ENCODE measurements around the gene UHRF1.
"Not testable (repeated sequence)": the region's sequence is repeated elsewhere in the genome, so short reads cannot be mapped to it uniquely, and the experiment has no call there.

The UHRF1 gene

DNA sequence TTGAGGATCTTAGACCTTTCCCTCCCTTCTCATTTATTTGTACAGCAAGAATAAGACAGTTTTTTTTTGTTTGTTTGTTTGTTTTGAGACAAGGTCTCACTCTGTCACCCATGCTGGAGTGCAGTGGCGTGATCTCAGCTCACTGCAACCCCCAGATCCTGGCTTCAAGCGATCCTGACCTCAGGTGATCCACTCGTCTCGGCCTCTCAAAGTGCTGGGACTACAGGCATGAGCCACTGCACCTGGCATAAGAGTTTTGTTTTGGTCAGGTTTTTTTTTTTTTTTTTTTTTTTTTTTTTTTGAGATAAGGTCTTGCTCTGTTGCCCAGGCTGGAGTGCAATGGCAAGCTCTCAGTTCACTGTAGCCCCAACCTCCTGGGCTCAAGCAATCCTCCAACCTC is 29.2 kb downstream of the UHRF1 start:
- DNase-seq, result not testable (repeated sequence)

DNA sequence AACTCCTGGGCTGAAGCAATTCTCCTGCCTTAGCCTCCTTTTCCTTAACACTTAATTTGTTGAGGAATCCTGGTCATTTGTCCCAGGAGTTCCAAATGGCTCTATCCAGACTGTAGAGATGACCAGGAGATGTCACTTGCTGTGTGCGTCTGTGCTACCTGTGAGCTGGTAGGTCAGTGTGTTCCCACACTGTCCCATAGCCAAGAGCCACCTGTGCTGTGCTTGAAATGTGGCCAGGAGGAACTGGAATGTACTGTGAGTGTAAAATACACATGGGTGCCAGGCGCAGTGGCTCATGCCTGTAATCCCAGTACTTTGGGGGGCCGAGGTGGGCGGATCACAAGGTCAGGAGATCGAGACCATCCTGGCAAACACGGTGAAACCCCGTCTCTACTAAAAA is 30.2 kb downstream of the UHRF1 start:
- DNase-seq, result no peak

DNA sequence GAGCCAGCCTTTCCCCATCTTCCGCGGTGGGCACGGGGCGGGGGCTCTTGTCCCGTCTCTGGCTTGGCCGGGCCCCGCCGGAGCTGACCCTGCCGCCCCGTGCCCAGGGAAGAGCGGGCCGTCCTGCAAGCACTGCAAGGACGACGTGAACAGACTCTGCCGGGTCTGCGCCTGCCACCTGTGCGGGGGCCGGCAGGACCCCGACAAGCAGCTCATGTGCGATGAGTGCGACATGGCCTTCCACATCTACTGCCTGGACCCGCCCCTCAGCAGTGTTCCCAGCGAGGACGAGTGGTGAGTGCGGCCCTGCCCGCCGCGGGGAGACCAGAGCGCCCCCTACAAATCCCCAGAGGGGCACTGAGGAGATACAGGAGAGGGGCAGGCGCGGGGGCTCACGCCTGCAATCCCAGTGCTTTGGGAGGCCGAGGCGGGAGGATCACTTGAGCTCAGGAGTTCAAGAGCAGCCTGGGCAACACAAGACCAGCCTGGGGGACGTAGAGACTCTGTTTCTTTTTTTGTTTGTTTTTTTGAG is 32.4 kb downstream of the UHRF1 start:
- DNase-seq, result not testable (repeated sequence)

DNA sequence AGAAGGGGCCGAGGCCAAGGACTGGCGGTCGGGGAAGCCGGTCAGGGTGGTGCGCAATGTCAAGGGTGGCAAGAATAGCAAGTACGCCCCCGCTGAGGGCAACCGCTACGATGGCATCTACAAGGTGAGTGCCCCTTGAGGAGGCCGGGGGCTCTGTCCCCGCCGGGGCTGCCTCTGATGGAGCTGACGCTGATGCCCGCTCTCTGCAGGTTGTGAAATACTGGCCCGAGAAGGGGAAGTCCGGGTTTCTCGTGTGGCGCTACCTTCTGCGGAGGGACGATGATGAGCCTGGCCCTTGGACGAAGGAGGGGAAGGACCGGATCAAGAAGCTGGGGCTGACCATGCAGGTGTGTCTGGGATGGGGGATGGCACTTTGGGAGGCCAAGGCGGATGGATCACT is 41.3 kb downstream of the UHRF1 start:
- not testable (repeated sequence) for DNase-seq

DNA sequence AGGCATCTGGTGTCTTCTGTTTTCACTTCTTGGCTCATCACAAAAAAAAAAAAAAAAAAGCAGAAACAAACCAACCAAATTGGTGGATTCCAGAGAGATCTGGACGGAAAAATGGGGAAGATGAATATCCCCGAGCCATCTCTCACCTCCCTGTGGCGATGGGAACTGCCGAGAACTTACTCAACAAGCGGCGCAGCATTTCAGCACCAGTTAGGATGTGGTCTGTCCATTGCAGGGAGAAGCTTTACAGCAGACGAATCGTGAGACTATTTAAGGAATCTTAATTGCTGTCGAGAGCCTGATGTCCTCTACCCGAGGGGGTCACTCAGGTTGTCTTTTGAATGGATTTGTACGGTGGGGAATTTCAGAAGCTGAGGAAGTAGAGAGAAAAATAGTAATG is 42.4 kb downstream of the UHRF1 start:
- no peak for DNase-seq

DNA sequence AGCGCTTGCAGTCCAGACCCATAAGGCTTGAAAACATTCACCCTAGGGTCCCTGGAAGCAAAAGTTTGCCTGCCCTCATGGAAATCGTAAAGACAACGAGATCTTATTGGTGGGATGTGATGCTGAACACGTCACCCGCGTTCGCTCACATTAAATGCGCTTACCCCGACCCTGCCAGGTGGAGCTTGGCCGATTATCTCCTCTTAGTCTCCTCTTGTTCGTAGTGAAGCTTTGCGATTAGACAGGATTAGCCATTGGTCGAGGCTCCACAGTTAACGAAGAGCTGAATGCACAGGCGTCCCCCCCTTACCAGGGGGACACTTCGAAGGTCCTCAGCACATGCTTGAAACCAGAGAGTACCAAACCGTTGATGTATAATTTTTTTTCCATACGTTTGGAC is 43.6 kb downstream of the UHRF1 start:
- DNase-seq, result no peak

DNA sequence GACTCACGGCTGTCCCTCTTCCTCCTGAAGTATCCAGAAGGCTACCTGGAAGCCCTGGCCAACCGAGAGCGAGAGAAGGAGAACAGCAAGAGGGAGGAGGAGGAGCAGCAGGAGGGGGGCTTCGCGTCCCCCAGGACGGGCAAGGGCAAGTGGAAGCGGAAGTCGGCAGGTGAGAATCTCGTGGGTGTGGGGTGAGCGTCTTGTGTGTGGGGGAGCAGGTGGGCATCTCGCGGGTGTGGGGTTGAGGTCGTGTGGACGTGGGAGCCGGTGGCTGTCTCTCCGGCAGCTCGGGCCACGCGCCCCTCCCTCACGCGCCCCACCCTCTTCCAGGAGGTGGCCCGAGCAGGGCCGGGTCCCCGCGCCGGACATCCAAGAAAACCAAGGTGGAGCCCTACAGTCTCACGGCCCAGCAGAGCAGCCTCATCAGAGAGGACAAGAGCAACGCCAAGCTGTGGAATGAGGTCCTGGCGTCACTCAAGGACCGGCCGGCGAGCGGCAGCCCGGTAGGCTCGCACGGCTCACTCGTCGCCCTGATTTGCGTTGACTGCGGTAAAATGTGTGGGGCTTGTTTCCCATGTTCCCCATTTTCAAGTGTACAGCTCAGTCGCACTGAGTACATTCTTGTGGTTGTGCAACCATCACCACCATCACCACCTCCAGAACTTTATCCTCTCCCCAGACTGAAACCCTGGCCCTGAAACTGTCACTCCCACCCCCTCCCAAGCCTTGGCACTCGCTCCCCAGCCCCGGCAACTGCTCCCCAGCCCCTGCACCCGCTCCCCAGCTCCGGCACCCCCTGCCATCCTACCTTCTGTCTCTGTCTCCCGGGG is 45.2 kb downstream of the UHRF1 start:
- not testable (repeated sequence) for DNase-seq

DNA sequence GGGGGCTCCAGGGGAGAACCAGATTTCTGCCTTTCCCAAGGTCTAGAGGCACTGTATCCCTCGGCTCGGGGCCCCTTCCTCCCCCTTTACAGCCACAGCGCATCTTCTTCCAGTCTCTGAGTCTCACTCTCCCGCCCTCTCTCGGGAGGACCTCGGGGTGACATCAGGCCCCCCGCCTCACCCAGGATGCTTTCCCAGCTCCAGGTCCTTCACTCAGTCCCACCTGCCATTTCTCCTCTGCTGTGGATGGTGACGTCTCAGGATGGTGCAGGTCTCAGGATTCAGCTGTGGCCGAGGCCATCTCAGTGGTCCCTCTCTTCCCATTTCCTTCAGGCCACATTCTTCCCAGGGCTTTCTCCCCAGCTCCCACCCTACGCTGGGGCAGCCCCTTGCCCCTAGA is 46.0 kb downstream of the UHRF1 start:
- DNase-seq, result no peak

DNA sequence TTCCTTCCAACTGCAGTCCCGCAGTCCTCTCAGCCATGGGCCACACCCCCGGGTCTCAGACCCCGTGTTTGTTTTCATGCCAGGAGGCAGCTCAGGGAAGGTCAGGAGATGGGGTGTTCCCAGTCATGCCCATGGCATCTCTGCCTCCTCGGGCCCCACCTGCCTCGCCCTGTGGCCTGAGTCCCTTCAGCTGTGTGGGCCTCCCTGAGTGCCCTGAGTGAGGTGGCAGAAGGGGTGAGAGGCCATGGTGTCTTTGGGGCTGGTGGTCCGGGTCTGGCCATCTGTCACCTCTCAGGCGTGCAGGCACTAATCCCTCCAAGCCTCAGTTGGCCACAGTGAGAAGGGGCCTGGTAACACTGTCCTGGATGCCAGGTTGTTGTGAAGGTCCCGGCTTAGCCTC is 48.7 kb downstream of the UHRF1 start:
- DNase-seq, result no peak

DNA sequence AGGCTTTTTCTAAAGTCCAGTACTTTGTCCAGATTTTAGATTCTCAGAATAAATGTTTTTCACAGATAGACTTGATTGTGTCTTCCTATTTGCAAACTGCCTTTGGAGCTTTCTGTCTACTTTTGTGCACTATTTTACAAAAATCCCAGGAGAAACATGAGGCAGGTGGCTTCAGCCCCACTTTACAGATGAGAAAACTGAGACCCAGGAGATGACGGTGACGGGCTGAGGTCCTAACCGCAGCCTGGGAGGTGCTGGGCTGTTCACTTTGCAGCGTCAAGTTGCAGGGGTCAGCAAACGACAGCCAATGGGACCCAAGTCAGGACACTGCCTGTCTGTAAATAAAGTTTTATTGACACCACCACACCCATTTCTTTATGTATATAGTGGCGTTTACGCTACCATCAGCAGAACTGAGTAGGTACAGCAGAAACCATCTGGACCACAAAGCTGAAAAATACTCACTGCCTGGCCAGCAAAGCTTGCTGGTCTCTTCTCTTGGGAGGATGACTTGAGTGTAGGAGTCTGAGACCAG is 52.9 kb downstream of the UHRF1 start:
- DNase-seq, result no peak

DNA sequence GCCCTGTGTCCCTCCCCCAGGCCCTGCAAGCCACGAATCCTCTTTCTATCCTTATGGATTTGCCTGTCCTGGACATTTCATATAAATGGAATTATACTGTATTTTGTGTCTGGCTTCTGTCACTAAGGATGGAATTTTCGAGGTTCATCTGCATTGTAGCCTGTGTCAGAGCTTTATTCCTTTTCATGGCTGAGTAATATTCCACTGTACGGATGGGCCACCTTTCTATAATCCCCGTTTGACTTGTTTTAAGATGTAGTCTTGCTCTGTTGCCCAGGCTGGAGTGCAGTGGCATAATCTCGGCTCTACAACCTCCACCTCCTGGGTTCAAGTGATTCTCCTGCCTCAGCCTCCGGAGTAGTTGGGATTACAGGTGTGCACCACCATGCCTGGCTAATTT is 55.8 kb downstream of the UHRF1 start:
- DNase-seq, result no peak

DNA sequence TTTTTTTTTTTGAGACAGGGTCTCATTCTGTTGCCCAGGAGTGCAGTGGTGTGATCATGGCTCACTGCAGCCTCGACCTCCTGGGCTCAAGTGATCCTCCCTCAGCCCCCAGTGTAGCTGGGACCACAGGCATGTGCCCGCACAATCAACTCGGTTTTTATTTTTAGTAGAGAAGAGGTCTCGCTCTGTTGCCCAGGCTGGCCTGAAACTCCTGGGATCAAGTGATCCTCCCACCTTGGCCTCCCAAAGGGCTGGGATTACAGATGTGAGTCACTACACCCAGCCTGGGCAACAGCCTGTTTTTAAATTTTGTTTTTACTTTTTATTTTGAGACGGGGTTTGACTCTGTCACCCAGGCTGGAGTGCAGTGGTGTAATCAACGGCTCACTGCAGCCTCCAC is 57.3 kb downstream of the UHRF1 start:
- no peak for DNase-seq

DNA sequence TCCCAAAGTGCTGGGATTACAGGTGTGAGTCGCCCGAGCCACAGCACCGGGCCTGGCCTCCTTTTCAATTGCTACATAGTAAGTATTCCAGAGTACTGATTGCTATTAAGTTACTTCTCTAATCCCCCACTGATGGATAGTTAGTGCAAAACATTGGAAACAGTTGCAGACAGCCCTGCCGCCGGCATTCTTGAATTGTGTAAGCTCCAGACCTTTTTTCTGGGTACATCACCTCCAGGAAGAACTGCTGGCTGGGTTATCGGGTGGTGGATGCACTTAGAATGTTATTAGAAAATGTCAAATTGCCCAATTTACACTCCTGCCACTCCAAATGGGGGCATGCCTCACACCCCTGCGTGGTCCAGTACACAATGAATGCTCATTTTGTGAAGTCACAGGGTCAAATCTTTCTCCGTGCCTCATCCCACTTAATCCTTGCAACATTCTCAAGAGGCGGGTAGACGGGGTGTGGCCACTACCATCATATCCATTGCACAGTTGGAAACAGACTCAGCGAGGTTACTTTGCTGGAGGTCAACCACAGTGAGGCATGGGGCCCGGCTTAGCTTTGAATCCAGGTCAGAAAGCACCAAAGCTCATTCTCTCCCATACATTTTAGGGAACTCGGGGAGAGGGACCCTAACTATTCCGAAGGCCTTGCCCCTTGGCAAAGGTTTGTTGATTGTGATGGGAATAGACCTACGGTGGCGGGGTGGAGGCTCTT is 58.6 kb downstream of the UHRF1 start:
- DNase-seq, result peak; percentile 31

DNA sequence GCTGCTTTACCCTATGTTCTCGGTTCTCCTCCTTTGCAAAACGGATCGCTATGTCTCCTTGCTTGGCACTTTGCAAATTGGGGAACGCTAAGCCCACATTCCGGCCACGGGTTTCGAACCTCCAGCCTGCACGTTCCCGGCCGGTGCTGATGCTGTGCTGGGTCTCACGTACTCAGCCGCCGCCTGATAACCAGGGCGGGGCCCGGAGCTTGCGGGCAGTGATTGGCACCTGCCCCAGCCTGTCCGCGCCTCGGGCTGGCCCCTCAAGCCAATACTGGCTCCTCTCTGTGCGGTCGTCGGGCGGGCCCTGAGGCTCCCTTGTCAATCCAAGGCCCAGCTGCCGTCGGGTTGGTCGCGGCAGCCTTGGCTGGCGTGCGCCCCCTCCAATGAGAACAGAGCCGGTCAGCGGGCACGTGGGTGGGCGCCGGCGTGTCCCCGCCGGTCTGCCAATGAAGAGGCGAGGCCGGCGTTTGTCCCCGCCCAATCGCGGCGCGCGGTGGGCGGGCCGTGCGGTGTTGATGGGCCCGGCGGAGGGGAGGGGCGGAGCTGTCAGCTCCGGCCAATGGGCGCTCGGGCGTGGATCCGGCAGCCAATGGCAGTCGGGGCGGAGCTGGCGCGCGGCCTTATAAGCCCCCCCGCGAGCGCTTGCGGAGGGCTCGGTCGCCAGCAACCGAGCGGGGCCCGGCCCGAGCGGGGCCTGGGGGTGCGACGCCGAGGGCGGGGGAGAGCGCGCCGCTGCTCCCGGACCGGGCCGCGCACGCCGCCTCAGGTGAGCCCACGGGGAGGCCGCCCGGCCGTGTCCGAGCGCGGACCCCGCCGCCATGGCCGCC is 59.4 kb downstream of the UHRF1 start, which contains the start of gene KDM4B:
Gene KDM4B (plus strand): TSS at position 652 of the 830 bp plus-strand sequence. CDS start 63,778 bp downstream, outside the sequence.
- DNase-seq, result peak; percentile 100

DNA sequence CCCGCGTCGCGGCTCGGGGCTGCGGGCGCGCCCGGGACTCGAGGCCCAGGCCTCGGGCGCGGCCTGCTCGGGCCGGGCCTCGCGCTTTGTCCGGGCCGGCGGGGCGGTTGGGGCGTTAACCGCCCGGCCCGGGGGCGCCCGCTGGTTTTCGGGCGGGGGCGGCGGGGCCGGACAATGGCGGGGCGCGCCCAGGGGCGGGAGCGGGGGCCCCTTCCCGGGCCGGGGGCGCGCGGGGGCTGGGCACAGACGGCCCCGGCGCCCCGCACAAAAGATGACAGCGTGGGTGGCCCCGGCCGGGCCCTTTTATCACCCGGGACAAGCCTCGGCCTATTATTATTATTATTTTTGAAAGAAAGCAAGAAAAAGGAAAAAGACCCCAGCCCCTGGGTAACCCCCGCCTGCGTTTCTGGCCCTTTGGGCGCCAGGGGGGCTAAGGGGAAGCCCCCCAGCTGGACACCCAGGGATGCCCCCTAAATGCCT is 60.0 kb downstream of the UHRF1 start:
- no peak for DNase-seq

DNA sequence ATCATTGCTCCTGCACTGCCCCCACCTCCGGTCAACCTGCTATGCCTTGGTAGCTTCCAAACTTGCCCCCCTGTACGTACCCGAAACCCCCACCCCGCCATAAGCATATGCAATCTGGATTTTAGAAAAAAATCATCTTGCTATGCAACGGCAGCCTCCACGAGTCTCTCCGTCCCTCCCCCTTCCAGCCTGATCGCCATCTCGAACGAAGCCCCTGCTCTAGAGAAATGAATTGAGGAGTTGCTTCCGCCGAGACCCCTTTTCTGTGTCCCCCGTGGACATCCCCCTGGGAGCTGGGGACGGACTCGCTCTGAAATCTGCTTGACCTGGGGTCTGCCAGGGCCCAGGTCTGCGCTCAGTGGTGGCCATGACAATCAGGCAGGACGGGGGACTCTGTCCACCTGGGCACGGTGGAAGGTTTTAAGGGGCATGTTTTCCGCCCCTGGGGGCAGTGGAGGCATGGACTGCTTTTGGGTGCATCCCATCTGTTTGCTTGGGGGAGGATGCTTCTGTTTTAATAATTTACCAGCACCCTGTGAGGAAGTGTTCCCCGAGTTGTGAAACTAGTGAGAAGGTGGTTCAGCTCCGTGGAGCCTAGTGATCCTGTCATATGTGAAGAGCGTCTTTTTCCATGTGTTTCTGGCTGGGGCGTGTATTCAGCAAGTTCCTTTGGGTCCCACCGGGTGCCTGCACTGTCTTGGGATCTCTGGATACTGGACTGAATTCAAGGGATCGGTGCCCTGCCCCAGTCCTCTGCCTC is 60.7 kb downstream of the UHRF1 start:
- DNase-seq, result no peak

DNA sequence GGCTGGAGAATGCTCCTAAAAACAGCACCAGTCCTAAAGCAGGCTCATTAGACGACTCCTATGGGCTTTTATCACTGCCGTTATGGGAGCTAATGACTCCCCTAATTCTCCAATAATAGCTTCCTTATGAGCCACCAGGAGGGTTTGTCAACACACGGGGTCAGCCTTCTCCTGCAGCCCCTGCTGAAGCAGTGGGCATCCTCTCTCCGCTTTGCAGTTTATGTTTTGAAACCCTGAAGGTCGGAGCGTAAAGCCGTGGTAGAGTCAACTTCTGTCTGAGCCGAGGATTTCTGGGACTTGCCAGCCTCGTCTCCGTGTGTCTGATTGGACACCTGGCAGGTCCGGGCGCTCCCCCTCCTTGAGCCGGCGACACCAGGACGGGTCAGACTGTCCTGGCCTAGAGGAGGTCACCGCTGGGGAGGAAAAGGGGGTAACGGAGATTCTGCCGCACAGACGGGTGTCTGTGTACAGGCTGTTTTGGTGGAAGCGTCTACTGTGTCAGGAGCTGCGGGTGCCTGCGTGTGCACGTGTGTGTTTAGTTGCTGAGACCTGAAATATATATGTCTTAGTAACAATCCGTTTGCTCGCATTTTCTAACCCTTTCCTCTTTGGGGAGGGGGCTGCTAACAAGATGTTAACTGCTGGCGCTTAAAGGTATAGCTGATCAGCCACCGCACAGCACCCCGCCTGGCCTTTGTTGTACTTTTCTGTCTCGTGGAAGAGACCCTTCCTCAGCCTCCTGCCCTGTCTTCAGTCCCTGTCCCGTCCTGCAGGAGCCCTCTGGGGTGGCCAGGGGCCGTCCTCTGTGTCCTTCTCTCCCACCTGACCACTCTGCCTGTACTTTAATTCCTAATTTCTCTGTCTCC is 61.5 kb downstream of the UHRF1 start:
- no peak for DNase-seq

DNA sequence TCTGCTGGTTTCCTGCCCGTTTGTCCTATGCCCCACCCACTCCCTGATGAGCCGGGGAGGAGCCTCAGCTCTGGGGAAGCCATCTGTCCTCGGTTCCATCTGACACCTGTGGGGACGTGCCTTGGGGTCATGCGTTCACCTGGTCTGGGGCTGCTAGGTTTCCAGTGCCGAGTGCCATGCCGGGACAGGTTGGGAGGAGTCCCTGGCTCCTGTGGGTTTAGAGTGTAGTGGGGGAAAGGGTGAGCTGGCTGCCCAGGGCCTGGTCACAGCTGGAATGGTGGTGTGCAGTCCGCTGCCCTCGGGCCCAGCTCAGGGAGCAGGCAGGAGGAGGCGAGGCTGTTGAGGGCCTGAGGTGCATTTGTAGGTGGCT is 62.1 kb downstream of the UHRF1 start:
- no peak for DNase-seq

DNA sequence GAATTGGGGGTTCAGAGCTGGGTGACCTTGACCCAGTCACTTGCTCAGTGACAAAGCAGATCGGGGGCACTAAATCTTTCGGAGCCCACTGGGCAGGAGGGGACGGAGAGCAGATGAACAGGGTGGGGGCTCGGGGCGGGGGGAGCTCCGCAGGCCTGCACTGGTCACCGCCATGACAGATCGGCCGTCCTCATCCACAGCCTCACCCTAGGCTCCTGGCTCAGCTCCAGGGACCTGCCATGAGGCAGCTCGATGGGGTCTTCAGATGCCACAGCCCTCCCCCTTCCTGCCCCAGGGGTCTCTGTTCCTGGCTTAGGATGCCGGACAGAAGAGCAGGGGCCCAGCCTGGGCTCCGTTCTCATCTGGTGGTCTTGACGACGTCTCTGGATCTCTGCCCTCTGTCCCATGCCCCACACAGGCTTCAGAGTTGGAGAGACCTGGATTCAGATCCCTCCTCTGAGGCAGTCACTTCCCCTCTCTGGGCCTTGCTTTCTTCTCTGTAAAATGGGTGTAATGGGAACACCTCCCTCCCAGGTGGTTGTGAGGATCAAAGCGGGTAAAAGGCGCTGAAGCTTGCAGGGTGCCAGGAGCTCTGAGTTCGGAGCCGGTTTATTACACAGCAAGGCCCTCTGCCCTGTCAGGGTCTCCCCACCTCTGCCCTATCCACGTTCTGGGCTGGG is 62.7 kb downstream of the UHRF1 start:
- no peak for DNase-seq

DNA sequence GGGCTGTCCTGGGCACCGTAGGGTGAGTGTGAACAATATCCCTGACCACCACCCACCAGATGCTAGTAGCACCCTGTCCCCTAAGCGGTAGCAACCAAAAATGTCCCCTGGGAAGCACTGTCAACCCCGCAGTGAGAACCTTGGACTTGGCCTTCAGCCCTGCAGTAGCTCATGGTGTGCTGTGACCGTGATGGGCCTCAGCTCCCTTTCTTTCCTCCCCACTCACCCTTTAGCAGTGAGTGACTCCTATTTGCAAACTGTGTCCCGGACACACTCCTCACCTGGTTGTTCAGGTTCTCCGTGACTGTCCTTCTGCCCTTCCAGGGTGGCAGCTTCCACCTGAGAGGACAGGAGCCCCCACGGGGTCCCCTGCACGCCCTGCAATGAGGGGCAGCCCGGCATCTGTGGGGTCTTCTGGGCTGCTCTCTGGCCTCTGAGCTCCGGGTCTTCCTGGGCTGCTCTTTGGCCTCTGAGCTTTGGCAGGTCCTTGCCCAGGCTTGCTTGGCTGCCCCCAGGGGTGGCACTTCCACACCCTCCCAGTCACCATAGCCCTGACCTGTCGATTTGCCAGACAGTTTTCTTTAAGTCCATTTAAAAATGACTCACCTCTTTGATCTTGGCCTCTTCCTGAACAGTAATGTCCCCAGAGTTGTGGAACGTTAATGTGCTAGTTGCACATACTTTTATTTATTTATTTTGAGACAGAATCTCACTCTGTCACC is 63.4 kb downstream of the UHRF1 start:
- DNase-seq, result peak; percentile 33
